RKO (cell line): ENCODE data around the gene C1orf21.

Experiments
- DNase-seq: peaks from one replicate; pipeline ENCODE4 v3.0.0-alpha.2; 2016; ENCODE audit warnings: low spot score

The C1orf21 gene

DNA sequence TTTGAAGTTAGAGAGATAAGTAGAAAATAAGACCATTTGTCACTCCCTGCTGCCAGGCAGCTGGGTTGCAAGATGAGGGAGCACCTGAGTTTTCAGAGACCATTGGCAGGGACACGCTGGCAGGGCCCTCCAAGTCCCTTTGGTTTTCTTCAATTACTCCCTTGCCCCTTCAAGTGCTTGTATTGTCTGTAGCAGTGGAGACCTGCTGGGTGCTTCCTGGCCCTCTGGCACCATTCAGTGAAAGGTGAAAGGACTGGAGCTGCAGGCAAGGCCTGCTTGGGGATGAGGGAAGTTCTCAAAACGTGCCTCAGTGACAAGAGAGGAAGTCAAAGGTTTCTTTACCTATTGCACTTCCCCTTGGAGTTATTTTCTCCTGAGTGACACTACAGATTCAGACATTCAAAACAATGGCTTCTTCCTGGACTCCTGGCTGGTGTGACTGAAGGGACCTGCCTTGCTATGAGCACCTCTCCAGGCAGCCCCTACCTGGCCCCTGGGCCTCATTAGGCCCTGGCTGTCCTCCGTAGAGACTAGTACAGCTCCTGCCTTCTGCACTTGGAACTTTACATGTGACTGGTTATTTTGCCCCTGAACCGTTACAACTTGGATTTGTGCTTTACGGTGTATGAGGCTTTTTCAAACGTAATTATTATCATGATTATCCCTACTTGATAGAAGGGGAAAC is 100.1 kb downstream of the C1orf21 start:
- DNase-seq, result no peak

DNA sequence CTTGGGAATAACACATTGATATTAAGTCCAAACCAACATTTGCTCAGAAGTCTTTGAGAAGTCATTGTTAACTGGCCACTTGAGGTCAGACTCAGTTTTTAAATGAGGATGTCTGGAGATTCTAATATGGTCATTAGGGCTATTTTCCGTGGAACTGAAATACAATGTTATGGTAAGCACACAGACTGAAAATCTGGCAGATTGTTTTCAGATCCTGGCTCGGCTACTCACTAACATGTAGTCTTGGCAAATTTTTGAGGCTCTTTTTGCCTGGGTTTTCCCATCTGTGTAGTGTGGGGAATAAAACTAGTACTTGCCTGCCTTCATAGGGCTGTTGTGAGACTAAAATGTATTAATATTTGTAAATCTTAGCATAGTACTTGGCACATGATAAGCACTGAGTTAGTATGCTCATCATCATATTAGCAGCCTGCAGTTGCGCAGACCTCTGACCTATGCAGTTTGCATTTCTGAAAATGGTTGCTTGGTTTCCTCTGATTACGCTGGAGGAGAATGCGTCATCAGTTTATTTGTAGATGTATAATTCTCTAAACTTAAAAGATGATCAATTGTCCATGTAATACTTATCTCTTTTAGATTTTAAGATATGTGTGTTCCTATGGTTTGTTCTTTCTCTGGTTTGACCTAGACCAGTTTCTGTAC is 100.8 kb downstream of the C1orf21 start:
- DNase-seq, result no peak

DNA sequence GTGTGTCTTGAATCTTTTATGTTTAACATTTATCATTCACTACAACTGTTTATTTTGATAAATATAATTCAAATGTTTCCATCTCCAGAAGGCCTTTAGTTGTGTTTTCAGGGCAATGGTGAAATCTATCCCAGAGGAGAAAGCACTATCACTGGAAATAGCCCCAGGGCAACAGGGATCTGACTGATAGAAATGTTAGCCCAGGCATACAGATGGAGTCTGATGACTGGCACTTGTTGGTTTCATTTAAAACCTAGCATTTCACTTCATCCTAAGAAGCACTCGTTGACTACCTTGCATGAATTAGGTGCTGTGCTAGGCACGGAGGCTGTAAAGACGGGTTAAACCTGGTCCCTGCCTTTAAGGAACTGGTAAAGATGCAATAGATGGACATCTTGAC is 103.1 kb downstream of the C1orf21 start:
- no peak for DNase-seq

DNA sequence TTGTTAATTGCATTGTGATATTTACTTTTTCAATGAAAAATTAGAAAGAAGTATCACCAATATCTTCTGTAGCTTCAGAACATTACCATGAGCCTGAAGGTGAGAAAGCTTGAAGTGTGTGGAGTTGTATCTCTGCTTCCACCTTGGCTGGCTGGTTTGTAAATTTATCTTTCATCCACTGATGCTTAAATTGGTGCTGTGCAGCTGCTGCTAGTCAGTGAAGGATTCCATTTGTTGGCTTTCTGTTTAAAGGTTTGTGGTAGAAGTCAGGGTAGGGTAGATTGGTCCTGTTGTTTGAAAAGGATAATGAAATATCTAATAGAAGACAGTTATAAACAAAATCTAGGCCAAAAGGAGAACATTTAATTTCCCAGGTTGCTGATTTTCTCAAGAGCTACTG is 105.7 kb downstream of the C1orf21 start:
- no peak for DNase-seq

DNA sequence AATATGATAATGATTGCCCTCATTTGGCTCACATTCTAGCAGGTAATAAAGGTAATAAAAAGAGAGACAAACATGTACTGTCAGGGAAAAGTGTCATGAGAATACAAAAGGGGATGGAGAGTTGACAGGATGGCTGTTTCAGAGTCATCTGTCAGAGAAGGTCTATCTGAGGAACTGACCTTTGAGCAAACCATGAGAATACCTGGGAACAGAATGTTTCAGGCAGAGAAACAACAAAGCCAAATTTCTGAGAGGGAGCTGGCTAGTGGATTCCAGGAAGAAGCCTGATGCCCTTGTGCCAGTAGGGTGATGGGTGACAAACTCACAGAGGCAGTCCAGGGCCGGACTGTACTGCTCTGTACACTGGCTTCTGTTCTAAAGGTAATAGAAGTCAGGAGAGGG is 107.2 kb downstream of the C1orf21 start:
- DNase-seq, result no peak

DNA sequence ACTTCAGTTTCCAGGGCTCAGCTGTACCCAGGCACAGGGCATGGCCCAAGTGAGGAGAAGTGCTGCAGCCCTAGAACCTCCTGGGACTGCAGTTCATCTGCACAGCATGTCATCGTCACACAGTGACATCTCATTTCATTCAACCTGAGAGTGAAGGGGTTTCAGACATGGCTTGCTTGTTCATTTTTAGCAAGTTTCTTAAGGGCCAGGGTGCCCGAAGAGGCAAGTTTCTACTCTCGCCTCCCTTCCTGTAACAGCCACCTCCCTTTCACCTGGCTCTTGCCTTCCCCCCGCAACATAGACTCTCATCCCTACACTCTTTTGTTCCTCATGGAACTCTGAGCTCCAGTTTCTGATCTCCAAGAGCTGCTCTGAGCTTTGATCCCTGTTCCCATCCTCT is 108.1 kb downstream of the C1orf21 start:
- no peak for DNase-seq

DNA sequence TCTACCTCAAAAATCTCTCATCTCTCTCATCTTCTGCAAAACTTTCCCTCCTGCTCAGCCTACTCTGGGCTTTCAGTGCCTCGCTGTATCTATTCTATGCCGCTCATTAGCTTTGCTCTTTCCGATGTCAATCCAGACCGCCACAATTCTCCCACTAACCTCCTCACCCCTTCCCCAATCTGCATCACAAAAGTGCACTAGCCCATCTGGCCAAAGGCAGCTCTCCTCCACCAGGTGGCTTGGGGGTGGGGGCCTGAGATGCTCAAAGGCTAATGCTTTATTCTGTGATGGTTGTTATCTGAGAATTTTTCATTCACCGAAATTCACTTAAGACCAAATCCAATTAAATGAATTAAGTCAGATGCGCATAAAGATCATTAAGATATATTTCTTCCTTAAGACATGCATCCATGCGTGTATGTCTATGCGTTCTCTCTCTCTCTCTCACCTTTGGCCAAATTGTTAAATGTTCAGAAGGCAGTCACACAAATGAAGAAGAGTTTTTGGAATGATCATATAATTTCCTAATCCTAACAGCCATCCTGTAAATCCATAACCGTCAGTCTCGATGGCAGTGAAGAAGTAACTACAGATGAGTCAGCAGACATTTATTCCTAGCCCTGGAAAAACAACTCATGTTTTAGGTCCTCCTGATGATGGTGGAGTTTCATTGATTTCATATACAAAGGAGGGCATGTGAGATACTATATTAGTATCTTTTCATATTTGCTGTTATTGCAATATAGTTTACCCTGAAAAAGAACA is 111.3 kb downstream of the C1orf21 start:
- DNase-seq, result no peak

DNA sequence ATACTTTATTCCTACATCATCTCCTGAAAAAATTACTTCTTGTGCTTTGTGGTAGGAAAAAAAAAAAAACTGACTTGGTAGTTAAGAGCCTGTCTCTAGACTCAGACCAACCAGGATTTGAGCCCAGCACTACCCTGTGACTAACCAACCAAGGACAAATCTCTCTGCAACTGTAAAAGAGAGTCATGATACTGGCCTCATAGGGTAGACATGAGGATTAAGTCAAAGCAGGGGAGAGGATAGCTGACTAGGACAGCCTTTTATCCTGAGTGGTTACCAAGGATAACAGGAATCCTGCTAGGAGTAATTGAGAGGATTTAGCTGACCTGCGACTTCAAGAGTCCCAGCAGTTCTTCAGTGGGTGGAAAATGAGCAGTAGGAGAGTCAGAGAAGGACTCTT is 112.8 kb downstream of the C1orf21 start:
- no peak for DNase-seq

DNA sequence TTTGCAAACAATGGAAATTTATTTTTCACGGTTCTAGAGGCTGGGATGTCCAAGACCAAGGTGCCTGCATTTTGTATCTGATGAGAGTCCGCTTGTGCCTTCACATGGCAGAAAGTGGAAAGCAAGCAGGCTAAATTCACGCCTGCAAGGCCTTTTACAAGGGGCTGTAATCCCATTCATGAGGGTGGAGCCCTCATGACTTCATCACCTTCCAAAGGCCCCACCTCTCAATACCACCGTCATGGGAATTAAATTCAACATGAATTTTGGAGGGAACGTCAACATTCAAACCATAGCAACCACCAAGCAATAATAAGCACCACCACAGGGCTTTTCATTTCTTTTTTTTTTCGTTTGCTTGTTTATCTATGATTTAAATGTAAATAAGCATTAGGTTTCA is 115.3 kb downstream of the C1orf21 start:
- DNase-seq, result no peak

DNA sequence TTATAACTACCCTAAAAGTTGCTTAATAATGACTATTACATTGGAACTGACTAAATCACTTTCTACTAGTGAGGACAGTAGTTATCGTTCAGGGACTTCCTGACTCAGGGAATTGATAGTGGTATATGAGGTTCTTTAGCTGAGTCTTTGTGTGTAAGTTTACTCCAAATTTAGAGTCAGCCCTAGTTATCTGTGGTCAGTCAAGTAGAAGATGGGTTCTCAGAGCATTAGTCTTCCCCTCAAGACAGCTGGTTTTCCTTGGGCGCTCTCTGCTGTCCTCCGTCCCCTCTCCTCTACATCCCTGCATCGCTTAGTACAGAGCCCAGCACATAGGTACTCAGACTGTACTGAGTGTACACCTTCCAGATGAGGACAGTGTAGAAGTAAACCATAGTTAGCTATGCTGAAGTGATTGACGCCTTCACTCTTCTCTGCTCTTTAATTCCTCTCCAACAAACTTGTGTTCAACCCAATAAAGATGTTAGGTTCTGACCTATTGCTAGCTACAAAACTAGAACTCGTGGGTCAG is 116.5 kb downstream of the C1orf21 start:
- DNase-seq, result no peak

DNA sequence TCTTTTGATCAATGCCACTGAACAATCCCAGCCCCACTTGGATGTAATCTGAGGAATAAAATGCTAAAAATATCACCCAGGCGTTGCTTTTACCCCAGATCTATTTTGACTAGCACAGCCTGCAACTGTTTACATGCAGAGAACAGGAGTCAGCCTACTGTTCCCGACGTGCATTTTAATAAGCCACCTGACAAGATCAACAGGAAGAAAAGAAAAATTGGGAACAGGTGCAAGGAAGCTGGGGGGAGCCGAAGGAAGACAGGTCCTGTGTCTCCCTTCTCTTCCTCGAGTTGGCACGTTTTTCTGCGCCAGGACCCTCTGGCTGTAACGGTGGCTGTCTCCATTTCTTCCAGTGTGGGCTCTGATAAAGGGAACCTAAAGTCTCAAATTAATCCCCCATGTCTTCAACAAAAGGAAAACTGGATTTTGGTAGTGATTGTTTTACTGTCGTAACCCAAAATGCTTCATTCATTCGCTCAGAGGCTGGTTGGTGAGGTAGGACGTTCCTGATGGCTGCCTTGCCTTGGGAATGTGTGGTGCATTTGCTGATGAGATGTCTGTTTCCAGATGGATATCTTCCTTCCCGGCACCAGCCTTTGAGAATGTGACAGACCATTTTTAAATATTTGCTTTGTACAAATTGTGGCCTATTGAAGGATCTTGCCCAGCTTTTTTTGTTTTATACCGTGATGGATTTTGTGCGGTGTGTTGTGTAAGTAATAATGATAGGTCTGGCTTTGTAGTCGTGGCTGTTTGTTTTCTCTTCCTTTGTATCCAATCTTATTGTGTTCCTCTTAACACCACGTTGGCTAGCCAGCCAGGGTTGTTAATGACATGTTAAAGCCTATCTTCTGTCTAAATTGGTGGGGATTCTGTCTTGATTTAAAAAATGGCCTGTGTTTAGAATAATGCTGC is 117.5 kb downstream of the C1orf21 start:
- DNase-seq, result no peak

DNA sequence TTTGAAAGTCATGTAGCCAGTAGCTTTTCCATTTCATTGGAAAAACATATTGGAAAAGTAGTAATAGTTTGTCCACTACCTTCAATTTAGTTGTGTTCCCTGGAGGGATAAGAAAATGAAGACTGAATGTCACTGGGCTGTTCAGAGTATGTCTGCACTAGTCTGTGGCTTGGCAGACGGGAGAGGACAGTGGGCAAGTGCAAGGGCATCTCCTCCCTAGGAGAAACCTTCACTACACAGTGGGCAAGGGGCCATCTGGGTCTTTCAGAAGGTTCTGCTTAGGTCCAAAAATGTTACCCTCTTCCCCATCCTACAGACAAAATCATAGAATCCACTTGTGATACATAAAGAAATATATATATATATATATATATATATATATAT is 118.1 kb downstream of the C1orf21 start:
- no peak for DNase-seq

DNA sequence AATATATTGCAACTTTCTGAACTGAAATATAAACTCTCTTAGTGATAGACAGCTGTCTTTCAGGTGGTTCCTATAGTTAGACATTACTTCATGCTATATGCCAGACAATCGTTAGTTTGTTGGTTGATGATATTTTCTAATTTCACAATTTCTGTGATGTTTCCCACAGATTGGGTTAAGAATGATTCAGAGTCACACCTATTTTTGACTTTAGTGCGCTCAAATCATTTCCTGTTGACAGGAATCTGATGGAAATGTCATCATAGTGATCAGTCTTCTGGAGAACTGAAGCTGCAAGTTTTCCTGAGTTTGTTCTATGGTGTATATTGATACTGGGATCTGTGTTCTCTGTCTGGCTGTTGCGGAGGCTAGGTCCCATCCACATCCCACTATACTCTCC is 119.7 kb downstream of the C1orf21 start:
- no peak for DNase-seq

DNA sequence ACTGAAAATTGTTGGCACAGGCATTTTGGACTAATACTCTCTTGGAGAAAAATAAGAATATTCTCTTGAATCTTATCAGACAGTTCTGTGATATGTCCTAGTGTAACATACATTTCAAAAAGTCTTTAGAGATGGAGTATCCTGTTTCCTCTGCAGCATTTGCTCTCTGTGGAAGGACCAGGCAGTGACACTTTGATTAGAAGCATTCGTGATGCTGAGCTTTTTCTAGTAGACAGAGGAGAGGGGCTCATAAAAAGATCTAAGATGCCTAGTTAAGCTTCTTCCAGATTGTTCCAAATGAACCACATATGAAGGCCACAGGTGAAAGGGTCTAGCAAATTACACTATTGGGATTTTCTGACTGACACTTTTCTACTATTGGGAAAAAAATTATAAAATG is 120.3 kb downstream of the C1orf21 start:
- DNase-seq, result no peak

DNA sequence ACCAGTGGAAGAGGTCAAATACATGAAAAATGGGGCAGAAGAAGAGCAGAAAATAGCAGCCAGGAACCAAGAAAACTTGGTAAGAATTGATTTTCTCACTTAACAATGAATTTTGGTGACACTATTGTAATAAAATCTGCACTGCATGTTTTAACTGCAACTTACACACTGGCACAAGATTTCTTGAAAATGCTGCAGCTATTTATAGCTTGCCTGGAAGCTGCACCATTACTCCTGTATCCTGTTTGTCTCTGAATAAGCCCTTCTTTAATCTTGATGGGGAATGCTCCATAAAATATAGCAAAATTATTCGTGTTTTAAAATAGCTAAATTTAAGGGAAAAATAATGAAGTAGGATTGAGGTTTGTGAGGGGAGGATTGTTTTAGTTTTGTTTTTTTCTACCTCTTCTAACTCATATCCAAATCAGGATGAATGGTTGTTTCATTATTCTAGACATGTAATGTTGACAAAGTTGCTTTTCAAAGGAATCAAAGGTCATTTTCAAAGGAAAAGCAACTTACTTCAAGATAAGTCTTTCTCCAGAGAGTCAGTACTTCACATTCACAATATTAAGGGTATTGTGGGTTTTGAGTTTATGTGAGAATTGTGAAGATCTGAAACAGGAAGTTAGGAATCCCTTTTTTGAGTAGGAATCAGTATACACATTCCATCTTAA is 120.9 kb downstream of the C1orf21 start:
- DNase-seq, result no peak

DNA sequence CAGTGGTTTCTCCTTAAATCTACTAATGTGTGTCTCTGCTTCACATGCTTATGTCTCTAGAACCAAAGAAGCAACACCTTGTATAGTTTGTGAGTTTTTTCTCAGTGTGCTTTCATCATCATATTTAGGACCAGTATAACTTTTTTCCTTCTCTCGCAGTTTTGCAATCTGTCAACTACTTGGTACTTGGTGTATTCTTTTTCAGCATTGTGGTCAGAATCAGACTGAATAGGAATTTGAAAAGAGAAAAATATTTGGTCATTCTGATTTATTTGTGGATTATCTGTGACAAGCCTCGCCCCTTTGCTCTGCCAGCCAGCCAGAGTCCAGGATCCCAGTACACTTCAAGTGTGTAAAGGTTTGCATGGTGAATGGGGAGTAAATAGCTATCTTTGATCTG is 122.3 kb downstream of the C1orf21 start:
- DNase-seq, result no peak

DNA sequence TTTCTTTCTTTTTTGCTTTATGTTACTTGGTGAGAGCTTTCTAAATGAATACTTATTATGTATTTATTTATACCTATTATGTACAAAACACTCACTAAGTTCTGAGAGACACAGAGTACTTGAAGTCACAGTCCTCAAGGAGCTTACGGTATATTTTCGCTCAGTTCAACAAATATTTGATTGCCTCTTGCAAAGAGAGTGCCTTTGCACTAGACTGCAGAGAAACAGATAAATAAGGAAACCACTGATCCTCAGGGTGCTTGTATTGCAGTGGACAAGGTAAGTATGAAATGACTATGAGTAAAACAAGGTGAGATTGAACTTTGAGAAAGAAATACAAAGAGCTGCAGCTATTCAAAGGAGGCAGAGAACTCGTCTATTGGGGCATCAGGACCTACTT is 123.3 kb downstream of the C1orf21 start:
- no peak for DNase-seq

DNA sequence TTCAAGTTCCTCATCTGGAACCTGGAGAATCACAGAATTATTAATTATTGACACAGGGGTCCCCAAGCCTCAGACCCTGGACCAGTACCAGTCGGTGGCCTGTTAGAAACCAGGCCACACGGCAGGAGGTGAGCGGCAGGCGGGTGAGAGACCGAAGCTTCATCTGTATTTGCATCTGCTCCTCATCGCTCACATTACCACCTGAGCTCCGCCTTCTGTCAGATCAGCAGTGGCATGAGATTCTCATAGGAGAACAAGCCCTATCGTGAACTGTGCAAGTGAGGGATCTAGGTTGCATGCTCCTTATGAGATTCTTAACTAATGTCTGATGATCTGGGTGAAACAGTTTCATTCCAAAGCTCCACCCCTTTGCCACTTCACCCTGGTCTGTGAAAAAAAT is 125.9 kb downstream of the C1orf21 start:
- DNase-seq, result no peak

DNA sequence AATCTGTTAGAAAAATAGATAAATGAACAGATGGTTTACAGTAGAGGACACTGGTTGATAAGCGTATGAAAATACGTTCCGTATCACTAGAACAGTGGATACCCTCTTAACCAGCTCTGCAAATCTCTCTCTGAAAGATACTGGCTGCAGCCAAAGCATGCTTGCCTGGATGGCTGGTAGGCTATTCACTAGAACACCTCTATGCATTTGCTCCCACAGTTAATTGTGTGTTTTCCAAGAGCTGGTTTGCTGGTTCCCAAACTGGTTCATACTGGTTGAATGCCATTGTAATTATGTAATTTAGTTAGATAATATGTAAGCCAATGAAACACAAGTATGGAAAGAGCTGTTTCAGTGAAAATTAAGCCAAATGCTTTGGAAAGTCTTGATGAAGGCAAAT is 126.6 kb downstream of the C1orf21 start:
- no peak for DNase-seq

DNA sequence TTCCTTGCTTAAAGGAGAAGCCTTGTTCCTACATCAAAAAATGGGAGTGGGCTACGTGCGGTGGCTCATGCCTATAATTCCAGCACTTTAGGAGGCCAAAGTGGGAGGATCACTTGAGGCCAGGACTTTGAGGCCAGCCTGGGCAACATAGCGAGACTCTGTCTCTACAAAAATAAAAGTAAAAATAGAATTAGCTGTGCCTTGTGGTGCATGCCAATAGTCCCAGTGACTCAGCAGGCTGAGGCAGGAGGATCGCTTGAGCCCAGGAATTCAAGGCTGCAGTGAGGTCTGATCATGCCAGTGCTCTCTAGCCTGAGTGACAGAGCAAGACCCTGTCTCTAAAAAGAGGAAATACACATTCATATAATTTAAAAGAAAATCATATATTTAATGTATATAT is 127.1 kb downstream of the C1orf21 start:
- DNase-seq, result no peak

DNA sequence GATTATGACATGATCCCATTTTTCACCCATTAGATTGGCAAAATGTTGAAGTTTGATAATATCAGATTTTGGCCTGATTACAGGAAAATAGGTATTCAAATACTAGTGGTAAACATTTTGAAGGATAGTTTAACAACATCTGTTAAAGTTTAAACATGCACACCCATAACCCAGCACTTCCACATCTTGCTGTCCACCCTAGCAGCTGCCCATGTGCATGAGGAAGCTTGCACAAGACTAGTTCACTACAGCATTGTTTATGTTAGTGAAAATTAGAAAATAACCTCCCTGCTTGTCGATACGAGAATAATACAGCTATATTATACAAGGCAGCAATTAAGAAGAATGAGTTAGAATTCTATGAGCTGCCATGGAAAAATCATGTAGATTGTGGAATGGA is 127.6 kb downstream of the C1orf21 start:
- DNase-seq, result no peak

DNA sequence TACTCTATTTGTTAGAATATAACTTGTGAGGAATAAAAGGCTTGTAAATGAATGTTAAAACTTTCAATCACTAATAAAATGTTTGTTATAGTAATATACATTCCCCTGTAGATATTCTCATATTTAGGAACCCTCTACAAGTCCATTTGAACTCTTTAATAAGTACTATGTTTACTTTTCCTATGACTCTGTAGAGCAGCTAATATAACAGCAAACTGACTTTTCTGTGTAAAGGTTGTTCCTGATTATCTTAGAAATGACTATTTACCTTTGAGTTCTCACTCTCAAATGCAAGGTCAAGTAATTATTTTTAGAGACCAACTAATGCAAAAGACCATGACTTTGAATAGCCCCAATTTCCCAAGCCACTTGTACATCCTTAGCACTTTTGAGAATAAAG is 130.3 kb downstream of the C1orf21 start:
- DNase-seq, result no peak
